HepG2 (cell line): ENCODE measurements around the gene NAT9. TPM values are rescaled to one million over a fixed set of nuclear protein-coding genes. Genes with fewer than 3 reads are reported as not detected.

Experiments
- ATAC-seq: fragments of 200-7000 bp; cut with Tn5 transposase; 3 replicates; pipeline ENCODE4 v1.9.1; 2020; ENCODE audit warnings: mild to moderate bottlenecking, moderate library complexity
- BruUV-seq: library from RNA; stranded (reverse); fragments of 400-500 nt; replicated peaks from 2 replicates; lab custom pipeline; 2021; lab: Mats Ljungman, UMichigan
- CTCF ChIA-PET: fragments of 300-600 bp; formaldehyde crosslinking; extraction: SDS; loops from one replicate; lab custom pipeline; 2021; ENCODE audit warnings: low total read pairs, inconsistent platforms, low intra/inter-chr PET ratio; lab: Yijun Ruan, JAX
- POLR2A ChIA-PET: fragments of 350-600 bp; sonication (Branson Sonifier 250); formaldehyde crosslinking; loops from one replicate; lab custom pipeline; 2020; ENCODE audit warnings: antibody characterized with exemption, inconsistent platforms; lab: Yijun Ruan, JAX
- DNase-seq: peaks from one replicate; pipeline ENCODE4 v3.0.0-alpha.2; 2015; ENCODE audit warnings: low spot score
- FAIRE-seq: peaks from 3 replicates; lab custom pipeline; 2011; peaks lifted over from hg19 to GRCh38; lab: Jason Lieb, UNC
- H2AFZ ChIP-seq: one replicate; pipeline ENCODE4 v1.6.1; 2011; ENCODE audit warnings: low read length, inconsistent platforms
- H3K27ac ChIP-seq: fragments of 300-600 bp; 3 replicates; pipeline ENCODE4 v1.8.0; 2011; ENCODE audit warnings: mixed run types, mild to moderate bottlenecking, mixed read lengths, low read length, inconsistent platforms; ENCODE audit not compliant: insufficient read depth; ENCODE audit errors: extremely low read length
- H3K27me3 ChIP-seq, 2 experiments: fragments of 200-600 bp in 1 of 2; 2 replicates in 1 of 2; 3 replicates in 1 of 2; pipeline versions ENCODE4 v1.6.0 to v1.8.0; 2011; ENCODE audit warnings: low read length in 2 of 2, mild to moderate bottlenecking in 2 of 2, moderate library complexity in 2 of 2, inconsistent platforms in 1 of 2; ENCODE audit not compliant: insufficient read depth in 2 of 2, control insufficient read depth in 1 of 2
- H3K36me3 ChIP-seq, 2 experiments: fragments of 200-600 bp in 1 of 2; replicated peaks in 1 of 2; 2 replicates in 1 of 2; 3 replicates in 1 of 2; pipeline versions ENCODE4 v1.5.1 to v1.8.0; 2011; ENCODE audit warnings: low read length in 2 of 2, inconsistent platforms in 1 of 2; ENCODE audit not compliant: insufficient read depth in 2 of 2, control insufficient read depth in 1 of 2
- H3K4me1 ChIP-seq: 2 replicates; pipeline ENCODE4 v1.5.1; 2012; ENCODE audit warnings: low read length, inconsistent platforms; ENCODE audit not compliant: insufficient read depth
- H3K4me2 ChIP-seq: 2 replicates; pipeline ENCODE4 v1.6.0; 2011; ENCODE audit warnings: low read depth, low read length, inconsistent platforms
- H3K4me3 ChIP-seq, 3 experiments: fragments of 200-600 bp in 1 of 3; sonication (generic), shearing (Covaris generic) in 1 of 3; replicated peaks in 1 of 3; 2 replicates each; pipeline ENCODE4 v1.5.1; 2011 to 2016; ENCODE audit warnings: low read length in 3 of 3, inconsistent platforms in 2 of 3, low read depth in 2 of 3, mild to moderate bottlenecking in 2 of 3, control low read depth in 1 of 3, mixed read lengths in 1 of 3; ENCODE audit not compliant: insufficient read depth in 1 of 3
- H3K79me2 ChIP-seq: one replicate; pipeline ENCODE4 v1.6.1; 2011; ENCODE audit warnings: low read length, inconsistent platforms; ENCODE audit not compliant: insufficient read depth
- H3K9ac ChIP-seq: 2 replicates; pipeline ENCODE4 v1.6.0; 2011; ENCODE audit warnings: mild to moderate bottlenecking, low read depth, low read length, inconsistent platforms; ENCODE audit not compliant: insufficient read depth
- H3K9me3 ChIP-seq: 2 replicates; pipeline ENCODE4 v1.5.1; 2012; ENCODE audit warnings: mild to moderate bottlenecking, low read length
- H4K20me1 ChIP-seq: 2 replicates; pipeline ENCODE4 v1.6.0; 2011; ENCODE audit warnings: inconsistent platforms, mild to moderate bottlenecking, low read length, moderate library complexity; ENCODE audit not compliant: insufficient read depth
- CHD4 ChIP-seq: fragments of 200-600 bp; sonication (generic); IDR thresholded peaks from 2 replicates; pipeline ENCODE4 v1.7.0; 2017; ENCODE audit warnings: mild to moderate bottlenecking, low read length, borderline replicate concordance
- CREB1 ChIP-seq, 2 experiments: fragments of 450-650 bp in 1 of 2; IDR thresholded peaks; 2 replicates each; pipeline ENCODE4 v1.6.1; 2016 to 2017; ENCODE audit warnings: control low read depth in 1 of 2, mild to moderate bottlenecking in 1 of 2, missing compliant biosample characterization in 1 of 2, missing genetic modification characterization in 1 of 2
- MXI1 ChIP-seq: IDR thresholded peaks from 3 replicates; pipeline ENCODE4 v1.6.1; 2012; ENCODE audit warnings: low read depth, low read length, inconsistent platforms, borderline replicate concordance
- NR0B2 ChIP-seq: sonication (generic); formaldehyde crosslinking; IDR thresholded peaks from 2 replicates; pipeline ENCODE4 v1.4.0; 2020; ENCODE audit warnings: mild to moderate bottlenecking, missing genetic modification reagents
- NR2F6 ChIP-seq, 2 experiments: IDR thresholded peaks; 2 replicates each; pipeline ENCODE4 v1.6.1; 2016; ENCODE audit warnings: antibody characterized with exemption in 1 of 2, mild to moderate bottlenecking in 1 of 2
- POLR2AphosphoS5 ChIP-seq: IDR thresholded peaks from 2 replicates; pipeline ENCODE4 v1.6.1; 2012; ENCODE audit warnings: low read depth, low read length
- RORA ChIP-seq: sonication (generic); formaldehyde crosslinking; IDR thresholded peaks from 2 replicates; pipeline ENCODE4 v1.5.0; 2020; ENCODE audit warnings: mild to moderate bottlenecking, missing genetic modification reagents, moderate library complexity
- ZIK1 ChIP-seq: sonication (generic); formaldehyde crosslinking; IDR thresholded peaks from 2 replicates; pipeline ENCODE4 v1.5.0; 2020; ENCODE audit warnings: mild to moderate bottlenecking, low read depth, missing genetic modification reagents, borderline replicate concordance
- ZNF337 ChIP-seq: sonication (generic); formaldehyde crosslinking; IDR thresholded peaks from 2 replicates; pipeline ENCODE4 v1.5.1; 2020; ENCODE audit warnings: missing genetic modification reagents, low read depth, mild to moderate bottlenecking, borderline replicate concordance
- WGBS: methylation state at CpG from one replicate; pipeline ENCODE4 v1.1.6; 2017; ENCODE audit warnings: low lambda C conversion rate; 5-methylcytosine and 5-hydroxymethylcytosine counted together
- in situ Hi-C: cut with HindIII; loops from 2 replicates; pipeline ENCODE4 v1.10.0; 2017; ENCODE audit warnings: low pct_unique_long_range_greater_than_20kb; ENCODE audit not compliant: extremely low pct_ligation_motif_present
- intact Hi-C: fragments of 100-400 bp; cut with micrococcal nuclease; formaldehyde crosslinking; loops from one replicate; pipeline ENCODE4 v1.10.0; 2022; ENCODE audit not compliant: unreplicated experiment
- polyA plus RNA-seq, 8 experiments: library from polyadenylated mRNA; depleted of rRNA in 3 of 8; stranded (reverse) in 7 of 8; unstranded in 1 of 8; fragments of >200 nt; fragmentation: Illumina TruSeq in 4 of 8; extraction: Trizol in 4 of 8; gene quantifications; 2 replicates each; pipeline versions ENCODE4 v1.2.1 to v1.2.3, GENCODE V29; 2011 to 2016; ENCODE audit warnings: low read depth in 4 of 8, missing spikeins in 1 of 8, mixed read lengths in 1 of 8; ENCODE audit not compliant: insufficient read depth in 1 of 8
- total RNA-seq, 5 experiments: library from RNA; depleted of rRNA; stranded (reverse); fragments of >200 nt; fragmentation: Illumina TruSeq; extraction: Trizol; gene quantifications; 2 replicates each; pipeline ENCODE4 v1.2.3, GENCODE V29; 2016; ENCODE audit warnings: low read depth in 1 of 5
- TF ChIP-seq, protein P1 (sequence below): sonication (generic); formaldehyde crosslinking; IDR thresholded peaks from 2 replicates; pipeline ENCODE4 v1.4.0; 2020; ENCODE audit warnings: missing genetic modification reagents
- TF ChIP-seq, protein P2 (sequence below), 2 experiments: fragments of 450-650 bp in 1 of 2; sonication (generic) in 1 of 2; formaldehyde crosslinking; IDR thresholded peaks; 2 replicates each; pipeline versions ENCODE4 v1.5.0 to v1.8.0; 2020 to 2022; ENCODE audit warnings: mild to moderate bottlenecking in 1 of 2, missing genetic modification reagents in 1 of 2

NAT9 gene
- total and polyA plus RNA-seq, 2 of the 13 experiments (the other 11 are each of a cell fraction or from before 2014, with no cell fraction given), result 39.7 to 44.2 TPM

DNA sequence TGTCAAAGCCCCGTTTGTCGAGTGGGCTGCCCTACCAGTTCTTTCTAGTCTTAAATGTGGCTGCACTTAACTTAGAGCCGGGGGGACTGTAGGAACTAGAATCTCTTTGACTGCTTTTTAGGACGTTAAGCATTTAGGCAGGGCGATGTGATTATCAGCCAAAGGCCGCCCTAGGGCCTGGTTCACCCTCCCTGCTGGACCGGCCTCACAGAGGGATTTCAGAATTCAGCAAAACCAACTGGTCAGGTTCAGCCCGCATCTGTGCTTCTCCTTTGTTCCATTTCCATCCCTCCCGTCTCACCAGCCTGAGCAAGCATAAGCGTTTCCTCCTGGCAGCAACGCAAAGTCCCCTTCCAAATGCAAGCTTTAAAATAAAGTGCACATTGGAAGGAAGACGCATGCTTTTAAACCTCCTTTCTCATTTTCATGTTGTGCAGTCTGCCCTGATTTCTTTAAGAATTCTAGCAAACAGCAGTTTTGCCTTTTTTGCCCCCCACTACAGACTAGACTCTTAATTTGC, 16.5 kb upstream of the NAT9 start:
- in situ Hi-C loops (loop anchor here (5.0 kb wide), 1 partner anchor 70 kb away; no protein-coding TSS in a partner anchor), intact Hi-C loops (loop anchor here (5.0 kb wide), 1 partner anchor 170 kb away; no protein-coding TSS in a partner anchor)
- Histone ChIP-seq H3K4me3 (no peak overlapping the region), H3K27me3 (no peaks in the 10 kb centered on the region), H3K9me3 (no peaks in the 10 kb centered on the region), H3K79me2 (no peaks in the 10 kb centered on the region), H3K27ac (no peak overlapping the region), H3K4me1 (0 out of 2 replicates have a peak, but pooled peaks cover under 1% of the 10 kb centered on the region), H3K9ac (no peak overlapping the region), H3K36me3 (peaks cover 19 to 33% of the 10 kb centered on the region in 2 experiments), H3K4me2 (no peak overlapping the region), H2AFZ (no peak overlapping the region), H4K20me1 (no peaks in the 10 kb centered on the region)
- 94% methylated on average over 12 of the region's 12 CpGs for WGBS
- BruUV-seq, result no TSS peak
- DNase-seq (no peak), FAIRE-seq (no peak), ATAC-seq (no peak)
- no peak for TF ChIP-seq CHD4
- TF ChIP-seq NR0B2, result no peak
- TF ChIP-seq, protein P1, sequence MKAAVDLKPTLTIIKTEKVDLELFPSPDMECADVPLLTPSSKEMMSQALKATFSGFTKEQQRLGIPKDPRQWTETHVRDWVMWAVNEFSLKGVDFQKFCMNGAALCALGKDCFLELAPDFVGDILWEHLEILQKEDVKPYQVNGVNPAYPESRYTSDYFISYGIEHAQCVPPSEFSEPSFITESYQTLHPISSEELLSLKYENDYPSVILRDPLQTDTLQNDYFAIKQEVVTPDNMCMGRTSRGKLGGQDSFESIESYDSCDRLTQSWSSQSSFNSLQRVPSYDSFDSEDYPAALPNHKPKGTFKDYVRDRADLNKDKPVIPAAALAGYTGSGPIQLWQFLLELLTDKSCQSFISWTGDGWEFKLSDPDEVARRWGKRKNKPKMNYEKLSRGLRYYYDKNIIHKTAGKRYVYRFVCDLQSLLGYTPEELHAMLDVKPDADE (CRISPR knock-in tag), result no peak
- TF ChIP-seq POLR2AphosphoS5, result no peak
- no peak for TF ChIP-seq MXI1
- no peak for TF ChIP-seq ZIK1 (CRISPR knock-in tag)
- TF ChIP-seq CREB1 (IDR thresholded peaks at IDR 0.05), result no peak
- no peak for TF ChIP-seq CREB1 (CRISPR knock-in tag; IDR thresholded peaks at IDR 0.05)
- TF ChIP-seq, protein P2, sequence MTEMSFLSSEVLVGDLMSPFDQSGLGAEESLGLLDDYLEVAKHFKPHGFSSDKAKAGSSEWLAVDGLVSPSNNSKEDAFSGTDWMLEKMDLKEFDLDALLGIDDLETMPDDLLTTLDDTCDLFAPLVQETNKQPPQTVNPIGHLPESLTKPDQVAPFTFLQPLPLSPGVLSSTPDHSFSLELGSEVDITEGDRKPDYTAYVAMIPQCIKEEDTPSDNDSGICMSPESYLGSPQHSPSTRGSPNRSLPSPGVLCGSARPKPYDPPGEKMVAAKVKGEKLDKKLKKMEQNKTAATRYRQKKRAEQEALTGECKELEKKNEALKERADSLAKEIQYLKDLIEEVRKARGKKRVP (CRISPR knock-in tag; IDR thresholded peaks at IDR 0.05), result no peak
- no peak for TF ChIP-seq ZNF337
- no peak for TF ChIP-seq RORA (CRISPR knock-in tag)
- no peak for TF ChIP-seq NR2F6 (IDR thresholded peaks at IDR 0.05)
- TF ChIP-seq NR2F6 (CRISPR knock-in tag; IDR thresholded peaks at IDR 0.05), result no peak
- POLR2A ChIA-PET, result no interaction called here
- CTCF ChIA-PET, result interaction anchor here (1.7 to 2.2 kb wide), 3 partner anchors 70 to 168 kb away, joined by 9 to 30 read pairs (median 26); no protein-coding TSS in a partner anchor
